ENCODE data around the gene CPED1.

DNA sequence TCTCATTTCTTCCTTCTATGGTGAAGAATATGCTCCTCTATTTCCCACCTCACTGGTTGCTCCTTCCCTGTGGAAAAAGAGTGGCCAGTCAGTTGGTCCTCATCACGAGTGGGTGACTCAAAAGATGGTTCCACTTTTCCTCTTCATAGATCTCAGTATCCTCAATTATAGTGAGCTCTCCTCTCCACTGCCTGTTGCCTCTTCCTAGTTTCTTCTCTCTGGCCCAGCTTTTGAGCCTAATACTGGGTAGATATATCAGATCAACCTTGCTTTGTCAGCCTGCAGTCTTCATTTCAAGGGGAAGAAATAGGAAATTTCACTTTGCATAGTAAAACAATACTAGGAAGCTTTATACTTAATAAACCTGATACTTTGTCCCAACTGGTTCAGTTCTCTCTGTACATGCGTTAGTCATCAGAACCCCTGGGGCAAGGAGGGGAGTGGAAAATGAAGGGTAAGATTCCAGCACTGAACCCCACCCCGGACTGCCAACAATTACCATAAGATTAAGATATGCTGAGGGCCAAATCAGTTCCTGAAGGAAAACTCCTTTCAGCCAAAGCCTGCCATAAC lies 324.8 kb downstream of the CPED1 start:
- no peak for TF ChIP-seq EZH2phosphoT487 (IDR thresholded peaks at IDR 0.05; ENCODE audit: low read length)
- TF ChIP-seq, protein P1, sequence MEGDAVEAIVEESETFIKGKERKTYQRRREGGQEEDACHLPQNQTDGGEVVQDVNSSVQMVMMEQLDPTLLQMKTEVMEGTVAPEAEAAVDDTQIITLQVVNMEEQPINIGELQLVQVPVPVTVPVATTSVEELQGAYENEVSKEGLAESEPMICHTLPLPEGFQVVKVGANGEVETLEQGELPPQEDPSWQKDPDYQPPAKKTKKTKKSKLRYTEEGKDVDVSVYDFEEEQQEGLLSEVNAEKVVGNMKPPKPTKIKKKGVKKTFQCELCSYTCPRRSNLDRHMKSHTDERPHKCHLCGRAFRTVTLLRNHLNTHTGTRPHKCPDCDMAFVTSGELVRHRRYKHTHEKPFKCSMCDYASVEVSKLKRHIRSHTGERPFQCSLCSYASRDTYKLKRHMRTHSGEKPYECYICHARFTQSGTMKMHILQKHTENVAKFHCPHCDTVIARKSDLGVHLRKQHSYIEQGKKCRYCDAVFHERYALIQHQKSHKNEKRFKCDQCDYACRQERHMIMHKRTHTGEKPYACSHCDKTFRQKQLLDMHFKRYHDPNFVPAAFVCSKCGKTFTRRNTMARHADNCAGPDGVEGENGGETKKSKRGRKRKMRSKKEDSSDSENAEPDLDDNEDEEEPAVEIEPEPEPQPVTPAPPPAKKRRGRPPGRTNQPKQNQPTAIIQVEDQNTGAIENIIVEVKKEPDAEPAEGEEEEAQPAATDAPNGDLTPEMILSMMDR (IDR thresholded peaks at IDR 0.05; ENCODE audit: low read length): no peak
- TF ChIP-seq EZH2 (optimal IDR thresholded peaks at IDR 0.05; ENCODE audit: low read depth, low read length): no peak
